SW 1271 (cell line): ENCODE measurements around the gene PDGFA.

Experiments
- DNase-seq, 2 experiments: peaks; one replicate each; lab custom pipeline; 2025; lab: John Stamatoyannopoulos, UW

The PDGFA gene

GRCh38 chr7:459584-460373 lies 59.9 kb downstream of the PDGFA start:
- DNase-seq: no peak

GRCh38 chr7:458511-459245 lies 61.0 kb downstream of the PDGFA start:
- no peak for DNase-seq

DNA sequence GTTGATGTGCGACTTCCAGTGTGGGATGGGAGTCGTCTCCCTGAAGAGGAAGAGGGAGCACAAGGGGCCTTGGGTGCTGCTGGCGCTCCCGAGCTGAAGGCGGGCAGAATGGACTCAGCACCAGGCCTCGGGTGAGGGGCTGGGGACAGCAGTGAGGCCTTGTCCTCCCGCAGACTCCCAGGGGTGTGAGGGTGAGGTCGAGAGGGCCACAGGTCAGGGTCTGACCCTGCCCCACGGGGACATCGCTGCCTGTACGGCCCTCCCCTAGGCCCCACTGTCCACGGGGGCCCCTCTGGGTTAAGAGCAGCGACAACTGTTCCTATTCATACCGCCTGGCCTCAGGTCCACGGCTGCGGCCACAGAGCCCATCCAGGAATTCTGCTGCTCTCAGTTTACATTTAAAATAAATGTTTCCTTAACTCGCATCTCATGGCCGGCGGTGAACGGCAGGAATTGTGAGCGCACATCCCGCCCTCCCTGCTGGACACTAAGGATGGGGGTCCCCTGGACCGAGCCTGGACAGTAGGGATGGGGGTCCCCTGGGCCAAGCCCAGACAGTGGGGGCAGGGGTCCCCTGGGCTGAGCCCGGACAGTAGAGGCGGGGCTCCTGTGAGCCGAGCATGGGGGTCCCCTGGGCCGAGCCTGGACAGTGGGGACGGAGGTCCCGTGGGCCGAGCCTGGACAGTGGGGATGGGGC lies 61.7 kb downstream of the PDGFA start:
- DNase-seq: no peak

GRCh38 chr7:455110-455928 lies 64.3 kb downstream of the PDGFA start:
- no peak for DNase-seq

DNA sequence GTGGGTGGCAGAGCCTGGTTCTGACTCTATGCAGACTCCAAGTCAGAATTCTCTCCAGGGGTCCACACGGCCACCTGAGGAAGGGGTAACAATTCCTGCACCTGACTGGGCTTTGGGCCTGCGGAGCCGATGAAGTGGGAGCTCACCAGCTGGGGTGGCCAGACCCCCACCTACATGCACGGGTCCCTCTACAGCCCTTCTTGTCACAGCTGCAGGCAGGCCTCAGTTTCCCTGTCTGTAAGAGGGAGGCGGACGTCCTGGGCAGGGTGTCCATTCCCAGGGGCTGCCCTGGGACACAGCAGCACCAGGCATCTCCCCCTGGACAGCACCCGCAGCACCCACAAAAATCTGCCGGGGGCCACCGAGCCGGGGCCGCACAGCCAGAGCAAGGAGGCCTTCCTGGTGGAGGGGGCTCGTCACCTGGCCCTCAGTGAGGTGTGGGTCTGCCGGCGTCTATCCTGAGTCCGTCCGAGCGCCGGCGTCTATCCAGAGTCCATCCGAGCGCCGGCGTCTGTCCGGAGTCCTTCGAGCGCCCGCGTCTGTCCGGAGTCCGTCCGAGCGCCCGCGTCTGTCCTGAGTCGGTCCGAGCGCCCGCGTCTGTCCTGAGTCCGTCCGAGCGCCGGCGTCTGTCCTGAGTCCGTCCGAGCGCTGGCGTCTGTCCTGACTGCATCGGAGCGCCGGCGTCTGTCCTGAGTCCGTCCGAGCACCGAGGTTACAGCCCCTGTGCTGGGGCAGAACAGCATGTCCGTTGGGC lies 65.1 kb downstream of the PDGFA start:
- no peak for DNase-seq

- no peak for DNase-seq
Measured at GRCh38 chr7:453597-454306, 65.9 kb downstream of the PDGFA start.

DNA sequence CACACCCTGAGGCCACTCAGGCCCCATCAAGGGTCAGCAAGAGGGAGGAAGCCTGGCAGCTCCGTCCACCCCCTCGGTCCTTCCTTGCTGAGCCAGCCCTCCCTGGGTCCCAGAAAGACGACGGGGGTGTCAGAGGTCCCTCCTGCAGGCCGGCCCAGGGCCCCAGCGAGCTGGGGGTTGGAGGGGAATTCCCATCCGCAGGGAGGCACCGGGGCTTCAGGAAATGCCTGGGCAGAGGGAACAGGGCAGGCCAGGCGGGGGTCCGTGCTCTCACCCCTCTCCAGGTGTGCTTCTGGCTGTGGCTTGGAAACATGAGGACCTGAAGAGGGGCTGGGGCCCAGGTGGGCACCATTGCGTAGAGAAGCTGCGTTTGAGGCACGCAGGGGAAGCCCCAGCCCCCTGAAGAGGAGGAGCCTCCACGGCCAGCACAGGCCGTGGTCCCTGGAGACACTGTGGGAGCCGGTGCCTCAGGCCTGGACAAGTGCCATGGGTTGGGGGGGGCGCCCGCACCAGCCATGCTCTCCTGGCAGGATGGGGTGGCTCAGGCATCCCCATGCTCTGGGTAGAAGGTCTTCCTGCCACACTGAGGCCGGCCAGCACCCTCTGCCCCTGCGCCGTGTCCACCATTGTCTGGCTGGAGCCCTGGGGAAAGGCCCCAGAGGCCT lies 66.7 kb downstream of the PDGFA start:
- no peak for DNase-seq

- no peak for DNase-seq
Measured at GRCh38 chr7:452226-452751, 67.4 kb downstream of the PDGFA start.

DNA sequence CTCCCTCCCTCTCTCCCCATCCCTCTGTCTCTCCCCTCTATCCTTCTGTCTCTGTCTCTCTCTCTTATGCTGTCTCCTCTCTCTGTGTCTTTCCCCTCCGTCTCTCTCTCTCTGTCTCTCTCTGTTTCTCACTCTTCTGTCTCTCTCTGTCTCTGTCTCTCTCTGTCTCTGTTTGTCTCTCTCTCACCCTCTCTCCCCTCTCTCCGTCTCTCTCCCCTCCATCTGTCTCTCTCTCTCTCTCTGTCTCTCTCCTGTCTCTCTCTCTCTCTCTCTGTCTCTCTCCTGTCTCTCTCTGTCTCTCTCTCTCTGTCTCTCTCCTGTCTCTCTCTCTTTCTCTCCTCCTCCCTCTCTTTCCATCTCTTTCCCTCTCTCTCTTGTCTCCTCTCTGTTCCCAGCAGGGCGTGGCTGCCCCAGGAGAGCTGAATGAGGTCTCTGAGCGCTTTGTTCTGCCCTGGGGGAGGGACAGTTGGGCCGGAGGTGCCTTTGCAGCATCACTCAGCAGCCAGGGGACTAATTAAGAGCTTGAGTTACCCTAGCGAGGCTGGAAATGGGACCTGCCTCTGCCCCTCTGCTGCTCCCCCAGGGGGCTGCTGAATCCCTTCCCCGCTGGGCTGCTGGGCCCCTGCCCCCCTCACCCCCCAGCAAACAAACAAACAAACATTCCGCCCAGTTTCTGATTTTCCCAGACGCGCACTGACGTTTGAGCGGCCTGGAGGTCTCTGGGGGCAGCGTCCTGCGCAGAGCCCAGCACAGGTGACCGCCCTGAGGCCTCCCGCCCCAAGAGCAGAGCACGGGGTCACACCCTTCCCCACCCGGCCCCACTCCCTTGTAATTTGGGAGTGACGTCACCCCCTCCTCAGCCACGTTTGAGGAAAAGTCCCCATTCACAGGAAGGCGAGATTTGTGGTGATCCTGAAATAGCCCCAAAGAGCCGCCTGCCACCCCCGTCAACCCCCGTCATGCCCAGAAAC lies 68.1 kb downstream of the PDGFA start:
- DNase-seq: no peak

GRCh38 chr7:450741-451140 lies 68.9 kb downstream of the PDGFA start:
- DNase-seq: no peak

- DNase-seq: no peak
Measured at GRCh38 chr7:450036-450435, 69.6 kb downstream of the PDGFA start.

- no peak for DNase-seq
Measured at GRCh38 chr7:449324-450019, 70.2 kb downstream of the PDGFA start.

- no peak for DNase-seq
Measured at GRCh38 chr7:447523-447922, 72.1 kb downstream of the PDGFA start.
